Brain microvascular endothelial cell (primary cell): ENCODE data around the gene AKR1C2.
"Not testable (repeated sequence)": the region's sequence is repeated elsewhere in the genome, so short reads cannot be mapped to it uniquely, and the experiment has no call there.

Source experiments
- DNase-seq: peaks from one replicate; pipeline ENCODE4 v3.0.0-alpha.2; 2020
- H3K27ac ChIP-seq: fragments of 250-450 bp; sonication (Bioruptor Pico); 2 replicates; pipeline ENCODE4 v1.5.1; 2020; ENCODE audit warnings: mild to moderate bottlenecking, moderate library complexity
- H3K27me3 ChIP-seq: fragments of 250-450 bp; sonication (Bioruptor Pico); replicated peaks from 2 replicates; pipeline ENCODE4 v1.5.1; 2020; ENCODE audit warnings: mild to moderate bottlenecking
- H3K36me3 ChIP-seq: fragments of 250-450 bp; sonication (Bioruptor Pico); replicated peaks from 2 replicates; pipeline ENCODE4 v1.5.1; 2020; ENCODE audit warnings: mild to moderate bottlenecking
- H3K4me3 ChIP-seq: 2 replicates; pipeline ENCODE4 v1.5.1; 2011; ENCODE audit warnings: low read depth, mild to moderate bottlenecking, control low read depth, low read length, moderate library complexity
- CTCF ChIP-seq: IDR thresholded peaks from 2 replicates; pipeline ENCODE4 v1.5.1; 2011; ENCODE audit warnings: low read depth, mild to moderate bottlenecking, moderate library complexity, low read length, control low read depth, inconsistent platforms; ENCODE audit errors: missing control alignments
- in situ Hi-C: cut with HindIII; loops from 2 replicates; pipeline ENCODE4 v1.10.0; 2017; ENCODE audit warnings: low sequenced_read_pairs, low pct_ligation_motif_present

Gene AKR1C2

GRCh38 chr10:4980793-4981192, 22.9 kb downstream of the AKR1C2 start:
- TF ChIP-seq CTCF, result no peak
- Histone ChIP-seq H3K27ac (no peak overlapping the region), H3K27me3 (no peaks in the 10 kb centered on the region), H3K4me3 (no peak overlapping the region), H3K36me3 (no peaks in the 10 kb centered on the region)
- in situ Hi-C loops, result no loop called here
- DNase-seq, result no peak

DNA sequence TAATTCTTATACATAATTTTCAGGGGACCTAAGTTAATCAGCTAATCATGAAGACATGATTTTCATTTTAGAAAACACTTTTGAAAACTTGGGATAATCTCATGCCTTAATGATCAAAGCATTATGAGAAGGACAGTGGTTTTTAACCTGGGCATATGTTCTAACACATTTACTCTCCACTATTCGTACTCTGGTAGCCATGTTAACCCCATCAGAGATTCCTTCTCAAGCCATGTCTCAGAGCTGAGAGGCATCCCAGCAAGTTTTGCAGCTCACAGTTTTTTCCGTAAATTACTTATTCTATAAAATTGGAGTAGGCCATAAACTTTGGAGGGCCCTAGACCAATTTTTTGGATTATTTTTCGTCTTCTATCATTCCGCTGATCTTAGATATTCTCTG, 24.8 kb downstream of the AKR1C2 start:
- H3K27ac ChIP-seq, result no peak overlapping the region
- H3K27me3 ChIP-seq, result no peaks in the 10 kb centered on the region
- H3K4me3 ChIP-seq, result no peak overlapping the region
- TF ChIP-seq CTCF, result no peak
- H3K36me3 ChIP-seq, result no peaks in the 10 kb centered on the region
- in situ Hi-C loops, result no loop called here
- DNase-seq, result no peak

DNA sequence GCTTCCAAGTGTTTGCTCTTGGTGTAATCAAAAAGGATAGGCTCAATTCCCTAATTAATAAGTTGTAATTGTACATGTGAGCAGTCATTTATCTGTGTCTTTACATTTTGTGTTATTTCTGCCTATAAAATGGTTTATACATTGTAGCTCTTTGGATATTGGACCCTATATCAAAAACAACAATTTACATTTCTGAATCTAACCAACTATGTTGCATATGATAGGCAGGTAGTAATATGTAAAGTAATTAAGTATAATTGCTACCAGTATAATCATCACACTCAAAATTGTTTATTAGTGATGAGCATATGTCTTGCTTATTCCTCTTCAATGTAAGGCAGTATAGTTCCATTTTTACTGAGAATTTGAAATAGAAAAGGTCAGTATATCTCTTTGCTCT, 26.6 kb downstream of the AKR1C2 start:
- in situ Hi-C loops, result no loop called here
- no peak for DNase-seq
- no peaks in the 10 kb centered on the region for H3K36me3 ChIP-seq

GRCh38 chr10:4974400-4974799, 29.3 kb downstream of the AKR1C2 start:
- H3K36me3 ChIP-seq, H3K27ac ChIP-seq, H3K4me3 ChIP-seq, H3K27me3 ChIP-seq, in situ Hi-C loops, DNase-seq: not testable (repeated sequence)

More for the DNA sequence above, 26.6 kb downstream of the AKR1C2 start:
- Histone ChIP-seq H3K27me3 (no peaks in the 10 kb centered on the region), H3K4me3 (no peak overlapping the region), H3K27ac (no peak overlapping the region)
- no peak for TF ChIP-seq CTCF

DNA sequence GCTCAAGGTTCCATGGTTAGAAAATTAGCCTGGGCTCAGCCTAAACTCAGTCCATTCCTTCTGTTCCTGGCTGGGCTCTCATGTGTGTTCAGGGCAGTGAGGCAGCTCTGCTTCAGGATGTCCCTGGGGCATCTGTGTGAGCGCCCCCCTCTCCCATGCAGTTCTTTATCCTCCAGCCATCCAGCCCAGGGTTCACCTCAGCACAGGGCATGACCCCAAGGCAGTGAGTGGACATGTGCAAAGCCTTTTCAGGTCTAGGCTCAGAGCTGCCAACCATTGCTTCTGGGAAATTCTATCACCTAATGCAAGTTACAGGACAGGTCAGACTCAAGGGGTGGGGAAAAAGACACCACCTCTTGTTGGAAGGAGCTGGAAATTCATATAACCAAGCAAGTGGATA, 30.4 kb downstream of the AKR1C2 start:
- DNase-seq, H3K36me3 ChIP-seq, H3K27ac ChIP-seq, in situ Hi-C loops, H3K4me3 ChIP-seq, H3K27me3 ChIP-seq: not testable (repeated sequence)

DNA sequence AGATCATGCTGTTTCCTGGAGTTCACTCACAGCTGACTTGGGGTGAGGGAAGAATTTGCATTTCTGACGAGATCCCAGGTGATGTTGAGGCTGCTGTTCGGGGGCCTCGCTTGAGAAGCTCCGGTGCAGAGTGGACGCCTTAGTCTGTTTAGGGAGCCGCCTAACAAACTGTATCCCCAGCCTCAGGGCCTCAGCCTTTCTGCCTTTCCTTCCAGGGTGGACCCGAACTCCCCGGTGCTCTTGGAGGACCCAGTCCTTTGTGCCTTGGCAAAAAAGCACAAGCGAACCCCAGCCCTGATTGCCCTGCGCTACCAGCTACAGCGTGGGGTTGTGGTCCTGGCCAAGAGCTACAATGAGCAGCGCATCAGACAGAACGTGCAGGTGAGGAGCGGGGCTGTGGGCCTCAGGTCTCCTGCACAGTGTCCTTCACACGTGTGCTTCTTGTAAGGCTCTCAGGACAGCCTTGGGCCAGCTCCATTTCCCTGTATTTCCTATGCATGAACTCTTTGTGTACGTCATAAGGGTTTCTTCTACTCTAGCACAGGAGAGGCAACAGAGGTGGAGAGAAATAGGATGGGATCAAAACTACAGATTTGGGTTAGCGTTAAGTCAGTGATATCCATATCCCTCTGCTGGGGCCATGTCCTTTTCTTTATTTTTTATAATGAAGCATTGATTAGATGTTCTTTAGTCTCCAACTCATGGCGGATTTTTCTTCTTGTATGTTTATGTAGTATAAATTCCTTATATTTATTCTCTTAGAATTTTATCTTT, 31.1 kb downstream of the AKR1C2 start:
- H3K36me3 ChIP-seq, DNase-seq, H3K27ac ChIP-seq, in situ Hi-C loops, H3K4me3 ChIP-seq, H3K27me3 ChIP-seq: not testable (repeated sequence)

DNA sequence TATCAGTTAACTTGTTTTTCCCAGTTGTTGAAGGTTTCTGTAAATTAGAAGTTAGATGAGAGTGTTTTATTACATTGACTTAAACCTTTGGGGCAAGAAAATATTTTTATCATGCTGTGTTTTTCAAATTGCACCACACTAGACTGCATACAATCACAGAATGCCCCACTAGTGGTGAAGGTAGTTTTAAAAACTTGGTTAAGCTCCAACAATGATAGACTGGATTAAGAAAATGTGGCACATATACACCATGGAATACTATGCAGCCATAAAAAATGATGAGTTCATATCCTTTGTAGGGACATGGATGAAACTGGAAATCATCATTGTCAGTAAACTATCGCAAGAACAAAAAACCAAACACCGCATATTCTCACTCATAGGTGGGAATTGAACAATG, 33.3 kb downstream of the AKR1C2 start:
- H3K27ac ChIP-seq, in situ Hi-C loops, H3K27me3 ChIP-seq, H3K36me3 ChIP-seq, DNase-seq, H3K4me3 ChIP-seq: not testable (repeated sequence)

DNA sequence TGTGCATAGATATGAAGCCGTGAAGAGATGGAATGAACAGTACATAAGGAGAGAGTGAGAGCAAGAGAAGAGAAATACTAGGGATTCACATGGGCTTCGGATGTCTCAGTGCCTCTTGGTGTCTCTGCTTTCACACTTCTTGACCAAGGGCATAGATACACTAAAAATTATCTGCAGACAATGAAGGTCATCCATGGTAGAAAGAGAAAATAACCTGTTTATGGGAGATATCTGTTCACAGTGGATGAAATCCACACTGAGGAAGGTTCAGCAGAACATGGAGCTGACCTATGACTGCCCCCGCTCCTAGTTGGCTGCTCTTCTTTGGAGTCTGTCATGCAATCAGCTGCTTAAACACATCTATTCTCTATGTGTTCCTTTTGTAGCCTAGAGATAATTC, 34.4 kb downstream of the AKR1C2 start:
- H3K4me3 ChIP-seq, H3K27ac ChIP-seq, DNase-seq, H3K27me3 ChIP-seq, in situ Hi-C loops, H3K36me3 ChIP-seq: not testable (repeated sequence)

DNA sequence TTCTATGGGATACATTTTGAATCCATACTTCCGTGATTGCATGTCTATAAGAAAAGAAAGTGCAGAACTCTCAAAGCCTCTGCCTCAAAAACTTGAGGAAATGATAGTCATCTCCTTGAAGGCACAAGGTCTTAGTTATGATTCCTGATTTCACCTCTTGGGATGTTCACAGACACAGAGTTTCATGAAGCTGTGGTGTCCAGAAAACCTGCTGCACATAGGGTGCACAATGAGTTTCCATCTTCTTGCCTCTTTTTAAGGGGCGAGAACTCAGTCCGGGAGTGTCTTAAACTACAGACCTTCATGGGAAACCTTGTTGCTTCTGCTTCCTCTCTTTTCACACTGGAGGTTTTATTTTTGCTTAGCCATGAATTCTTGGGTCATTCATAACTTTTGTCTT, 36.5 kb downstream of the AKR1C2 start:
- H3K27ac ChIP-seq, in situ Hi-C loops, DNase-seq, H3K36me3 ChIP-seq, H3K27me3 ChIP-seq, H3K4me3 ChIP-seq: not testable (repeated sequence)

DNA sequence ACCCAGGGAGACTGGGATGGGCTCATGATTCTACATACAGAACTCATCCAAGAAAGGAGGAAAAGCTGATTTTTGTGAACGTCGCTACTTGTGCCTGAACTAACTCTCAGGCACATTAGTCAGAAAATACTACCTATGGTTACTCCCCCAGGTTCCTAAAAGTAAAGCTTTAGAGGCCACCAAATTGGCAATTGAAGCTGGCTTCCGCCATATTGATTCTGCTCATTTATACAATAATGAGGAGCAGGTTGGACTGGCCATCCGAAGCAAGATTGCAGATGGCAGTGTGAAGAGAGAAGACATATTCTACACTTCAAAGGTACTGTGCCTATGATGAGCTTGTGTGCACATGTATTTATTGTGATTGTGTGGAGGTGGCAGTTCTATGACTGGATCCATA, 37.9 kb downstream of the AKR1C2 start:
- in situ Hi-C loops, H3K4me3 ChIP-seq, H3K36me3 ChIP-seq, DNase-seq, H3K27me3 ChIP-seq, H3K27ac ChIP-seq: not testable (repeated sequence)

DNA sequence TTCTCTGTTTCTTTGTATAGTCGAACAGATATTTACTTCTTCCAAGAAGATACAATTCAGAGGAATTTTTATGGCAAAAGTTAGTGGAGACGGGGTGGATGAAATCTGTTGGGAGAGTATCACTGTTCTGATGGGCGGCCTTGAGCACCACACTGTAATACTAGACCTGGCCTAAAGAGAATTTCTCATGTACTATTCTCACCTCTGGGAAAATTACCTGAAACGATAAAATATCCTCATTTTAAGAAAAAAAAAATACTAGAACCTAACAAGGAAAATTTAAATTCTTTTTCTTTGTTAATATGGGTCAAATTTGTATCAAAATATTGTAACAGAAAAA, 39.9 kb downstream of the AKR1C2 start:
- H3K4me3 ChIP-seq, H3K27me3 ChIP-seq, H3K36me3 ChIP-seq, in situ Hi-C loops, H3K27ac ChIP-seq, DNase-seq: not testable (repeated sequence)
